ENCODE data around the gene CSNK1G2. TPM values are rescaled to one million over a fixed set of nuclear protein-coding genes. Genes with fewer than 3 reads are reported as not detected.

CSNK1G2 gene
- total and polyA plus RNA-seq, 2 experiments from 2014 or later: 39.6 to 147 TPM

DNA sequence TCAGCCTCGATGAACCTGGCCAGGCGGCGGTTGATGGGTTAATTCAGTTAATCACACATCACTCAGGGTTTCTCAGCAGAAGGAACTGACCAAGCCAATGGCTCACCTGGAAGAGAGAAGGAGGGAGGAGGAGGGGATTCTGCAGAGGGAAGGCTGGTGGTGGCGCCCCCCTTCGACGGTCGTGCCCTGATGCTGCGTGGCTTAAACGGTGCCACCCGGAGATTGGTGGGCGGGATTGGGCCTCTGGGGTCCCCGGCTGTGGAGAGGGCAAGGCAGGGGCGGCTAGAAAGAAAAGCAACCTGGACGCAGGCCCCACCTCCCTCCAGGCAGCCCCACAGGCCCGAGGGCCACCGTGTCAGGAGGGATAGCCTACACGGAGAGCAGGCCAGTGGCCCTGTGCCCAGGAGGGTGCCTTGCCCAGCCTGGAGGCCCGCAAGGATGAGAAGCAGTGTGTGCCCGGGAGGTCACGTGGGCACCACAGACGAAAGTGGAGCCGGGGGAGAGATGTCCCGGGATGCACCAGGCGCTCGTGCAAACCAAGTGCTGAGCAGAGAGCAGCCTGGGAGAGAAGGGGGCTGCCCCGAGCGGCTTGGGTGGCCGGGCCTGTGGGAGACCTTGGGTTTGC, 16.0 kb downstream of the CSNK1G2 start:
- Histone ChIP-seq H3K27ac (ENCODE audit: low read depth) (no peak overlapping the region), H3K4me2 (no peak overlapping the region), H3K4me3 (no peak overlapping the region), H3K27me3 (ENCODE audit: insufficient read depth) (no peaks in the 10 kb centered on the region), H3K79me2 (replicated peaks; ENCODE audit: insufficient read depth) (peaks cover 88% of the 10 kb centered on the region), H3K36me3 (ENCODE audit: insufficient read depth) (no peaks in the 10 kb centered on the region), H3K4me1 (ENCODE audit: insufficient read depth) (no peaks in the 10 kb centered on the region; the same call in 1 of the 2 replicates), H3K9me2 (ENCODE audit: insufficient read depth) (no peaks in the 10 kb centered on the region), H2AFZ (no peak overlapping the region), H3F3A (replicated peaks; ENCODE audit: low read depth) (no peaks in the 10 kb centered on the region), H4K20me1 (replicated peaks; ENCODE audit: insufficient read depth) (peaks cover 31% of the 10 kb centered on the region)
- DNase-seq (ENCODE audit: low spot score) (peak; percentile 68), ATAC-seq (peak; percentile 67)
- Mint-ChIP-seq H3K27ac (peak overlapping the region; percentile 4; the same call in 1 of the 2 replicates), H3K9me3 (no peaks in the 10 kb centered on the region), H3K27me3 (ENCODE audit: insufficient read depth, low read depth, poor library complexity) (peaks cover 2% of the 10 kb centered on the region), H3K36me3 (ENCODE audit: low read depth) (0 out of 3 replicates have a peak, but pooled peaks cover 6% of the 10 kb centered on the region), H3K4me3 (no peak overlapping the region; the same call in 2 of the 3 replicates), H3K4me1 (peaks cover 10% of the 10 kb centered on the region; the same call in 2 of the 3 replicates)
- TF ChIP-seq, protein P1, sequence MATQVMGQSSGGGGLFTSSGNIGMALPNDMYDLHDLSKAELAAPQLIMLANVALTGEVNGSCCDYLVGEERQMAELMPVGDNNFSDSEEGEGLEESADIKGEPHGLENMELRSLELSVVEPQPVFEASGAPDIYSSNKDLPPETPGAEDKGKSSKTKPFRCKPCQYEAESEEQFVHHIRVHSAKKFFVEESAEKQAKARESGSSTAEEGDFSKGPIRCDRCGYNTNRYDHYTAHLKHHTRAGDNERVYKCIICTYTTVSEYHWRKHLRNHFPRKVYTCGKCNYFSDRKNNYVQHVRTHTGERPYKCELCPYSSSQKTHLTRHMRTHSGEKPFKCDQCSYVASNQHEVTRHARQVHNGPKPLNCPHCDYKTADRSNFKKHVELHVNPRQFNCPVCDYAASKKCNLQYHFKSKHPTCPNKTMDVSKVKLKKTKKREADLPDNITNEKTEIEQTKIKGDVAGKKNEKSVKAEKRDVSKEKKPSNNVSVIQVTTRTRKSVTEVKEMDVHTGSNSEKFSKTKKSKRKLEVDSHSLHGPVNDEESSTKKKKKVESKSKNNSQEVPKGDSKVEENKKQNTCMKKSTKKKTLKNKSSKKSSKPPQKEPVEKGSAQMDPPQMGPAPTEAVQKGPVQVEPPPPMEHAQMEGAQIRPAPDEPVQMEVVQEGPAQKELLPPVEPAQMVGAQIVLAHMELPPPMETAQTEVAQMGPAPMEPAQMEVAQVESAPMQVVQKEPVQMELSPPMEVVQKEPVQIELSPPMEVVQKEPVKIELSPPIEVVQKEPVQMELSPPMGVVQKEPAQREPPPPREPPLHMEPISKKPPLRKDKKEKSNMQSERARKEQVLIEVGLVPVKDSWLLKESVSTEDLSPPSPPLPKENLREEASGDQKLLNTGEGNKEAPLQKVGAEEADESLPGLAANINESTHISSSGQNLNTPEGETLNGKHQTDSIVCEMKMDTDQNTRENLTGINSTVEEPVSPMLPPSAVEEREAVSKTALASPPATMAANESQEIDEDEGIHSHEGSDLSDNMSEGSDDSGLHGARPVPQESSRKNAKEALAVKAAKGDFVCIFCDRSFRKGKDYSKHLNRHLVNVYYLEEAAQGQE (IDR thresholded peaks at IDR 0.05; ENCODE audit: unreplicated experiment): no peak
- TF ChIP-seq, protein P2, sequence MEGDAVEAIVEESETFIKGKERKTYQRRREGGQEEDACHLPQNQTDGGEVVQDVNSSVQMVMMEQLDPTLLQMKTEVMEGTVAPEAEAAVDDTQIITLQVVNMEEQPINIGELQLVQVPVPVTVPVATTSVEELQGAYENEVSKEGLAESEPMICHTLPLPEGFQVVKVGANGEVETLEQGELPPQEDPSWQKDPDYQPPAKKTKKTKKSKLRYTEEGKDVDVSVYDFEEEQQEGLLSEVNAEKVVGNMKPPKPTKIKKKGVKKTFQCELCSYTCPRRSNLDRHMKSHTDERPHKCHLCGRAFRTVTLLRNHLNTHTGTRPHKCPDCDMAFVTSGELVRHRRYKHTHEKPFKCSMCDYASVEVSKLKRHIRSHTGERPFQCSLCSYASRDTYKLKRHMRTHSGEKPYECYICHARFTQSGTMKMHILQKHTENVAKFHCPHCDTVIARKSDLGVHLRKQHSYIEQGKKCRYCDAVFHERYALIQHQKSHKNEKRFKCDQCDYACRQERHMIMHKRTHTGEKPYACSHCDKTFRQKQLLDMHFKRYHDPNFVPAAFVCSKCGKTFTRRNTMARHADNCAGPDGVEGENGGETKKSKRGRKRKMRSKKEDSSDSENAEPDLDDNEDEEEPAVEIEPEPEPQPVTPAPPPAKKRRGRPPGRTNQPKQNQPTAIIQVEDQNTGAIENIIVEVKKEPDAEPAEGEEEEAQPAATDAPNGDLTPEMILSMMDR (conservative IDR thresholded peaks at IDR 0.05; ENCODE audit: low read depth in 2 of 2): peak; percentile 53 to 68
- no peak for TF ChIP-seq ZNF114 (CRISPR knock-in tag; IDR thresholded peaks at IDR 0.05)

- peaks cover 5% of the 10 kb centered on the region; the same call in 2 of the 3 replicates for H3K36me3 Mint-ChIP-seq (ENCODE audit: low read depth)
- Histone ChIP-seq H3K4me3 (no peak overlapping the region), H3K79me2 (replicated peaks; ENCODE audit: insufficient read depth) (peaks cover 88% of the 10 kb centered on the region), H2AFZ (no peak overlapping the region), H3K4me2 (no peak overlapping the region), H3K27ac (ENCODE audit: low read depth) (no peak overlapping the region), H3K9me2 (ENCODE audit: insufficient read depth) (no peaks in the 10 kb centered on the region), H3F3A (replicated peaks; ENCODE audit: low read depth) (no peaks in the 10 kb centered on the region), H4K20me1 (replicated peaks; ENCODE audit: insufficient read depth) (peaks cover 25% of the 10 kb centered on the region), H3K27me3 (ENCODE audit: insufficient read depth) (no peaks in the 10 kb centered on the region), H3K4me1 (ENCODE audit: insufficient read depth) (no peaks in the 10 kb centered on the region; the same call in 1 of the 2 replicates), H3K36me3 (ENCODE audit: insufficient read depth) (no peaks in the 10 kb centered on the region)
- peaks cover 5% of the 10 kb centered on the region for H3K27me3 Mint-ChIP-seq (ENCODE audit: insufficient read depth, low read depth, poor library complexity)
- DNase-seq (ENCODE audit: low spot score) (no peak), ATAC-seq (no peak)
- H3K4me3 Mint-ChIP-seq: no peak overlapping the region
- no peak overlapping the region for H3K27ac Mint-ChIP-seq
- no peaks in the 10 kb centered on the region for H3K9me3 Mint-ChIP-seq
- H3K4me1 Mint-ChIP-seq: peaks cover 10% of the 10 kb centered on the region; the same call in 2 of the 3 replicates
- TF ChIP-seq, protein P1 (IDR thresholded peaks at IDR 0.05; ENCODE audit: unreplicated experiment): no peak
- TF ChIP-seq NANOG (IDR thresholded peaks at IDR 0.05; ENCODE audit: borderline replicate concordance) (no peak), ETS1 (IDR thresholded peaks at IDR 0.05) (no peak), ZNF331 (CRISPR knock-in tag; IDR thresholded peaks at IDR 0.05; ENCODE audit: low read depth) (no peak), CREB1 (CRISPR knock-in tag; IDR thresholded peaks at IDR 0.05; ENCODE audit: low read depth) (no peak), STAT1 (IDR thresholded peaks at IDR 0.05; ENCODE audit: unreplicated experiment) (no peak), EZH2phosphoT487 (IDR thresholded peaks at IDR 0.05; ENCODE audit: unreplicated experiment) (no peak), ZNF114 (CRISPR knock-in tag; IDR thresholded peaks at IDR 0.05) (no peak)
- TF ChIP-seq, protein P2 (conservative IDR thresholded peaks at IDR 0.05; ENCODE audit: low read depth in 2 of 2): no peak
These were observed 16.7 kb downstream of the CSNK1G2 start for GRCh38 chr19:1957562-1958248.

Data from GM23338 (cell line).